ENCODE results near the gene MLANA. TPM values are rescaled to one million over a fixed set of nuclear protein-coding genes. Genes with fewer than 3 reads are reported as not detected.
"Not testable (repeated sequence)": the region's sequence is repeated elsewhere in the genome, so short reads cannot be mapped to it uniquely, and the experiment has no call there.

Gene MLANA
- total RNA-seq, 1 donor from 2014 or later: not detected

- no peaks in the 10 kb centered on the region for H3K36me3 ChIP-seq
- no peak overlapping the region for H3K4me3 ChIP-seq
- intact Hi-C loops (cut with DNase I): no loop called here
- DNase-seq (no peak), ATAC-seq (no peak)
- H3K27me3 ChIP-seq: no peaks in the 10 kb centered on the region
- TF ChIP-seq CTCF (IDR thresholded peaks at IDR 0.05): no peak
- no peak overlapping the region for H3K27ac ChIP-seq
- no peaks in the 10 kb centered on the region for H3K4me1 ChIP-seq
- H3K9me3 ChIP-seq: no peaks in the 10 kb centered on the region
Measured at GRCh38 chr9:5876711-5877110, 14.0 kb upstream of the MLANA start.

GRCh38 chr9:5879419-5880181, 11.1 kb upstream of the MLANA start:
- H3K4me1 ChIP-seq: no peaks in the 10 kb centered on the region
- no peak overlapping the region for H3K4me3 ChIP-seq
- no peak overlapping the region for H3K27ac ChIP-seq
- ATAC-seq: no peak
- intact Hi-C loops (cut with DNase I): no loop called here
- no peak for TF ChIP-seq CTCF (IDR thresholded peaks at IDR 0.05)
- H3K36me3 ChIP-seq: no peaks in the 10 kb centered on the region
- no peaks in the 10 kb centered on the region for H3K9me3 ChIP-seq
- DNase-seq: no peak
- no peaks in the 10 kb centered on the region for H3K27me3 ChIP-seq

GRCh38 chr9:5882244-5883012, 8.3 kb upstream of the MLANA start:
- ATAC-seq; H3K27me3 ChIP-seq; H3K36me3 ChIP-seq; H3K4me1 ChIP-seq; intact Hi-C loops (cut with DNase I); DNase-seq; H3K4me3 ChIP-seq; H3K27ac ChIP-seq; H3K9me3 ChIP-seq: not testable (repeated sequence)

GRCh38 chr9:5884191-5884590, 6.5 kb upstream of the MLANA start:
- no peak for ATAC-seq
- no peaks in the 10 kb centered on the region for H3K27me3 ChIP-seq
- no peak overlapping the region for H3K27ac ChIP-seq
- no peak for DNase-seq
- H3K4me1 ChIP-seq: no peaks in the 10 kb centered on the region
- H3K36me3 ChIP-seq: no peaks in the 10 kb centered on the region
- intact Hi-C loops (cut with DNase I): no loop called here
- no peak overlapping the region for H3K4me3 ChIP-seq
- no peaks in the 10 kb centered on the region for H3K9me3 ChIP-seq
- TF ChIP-seq CTCF (IDR thresholded peaks at IDR 0.05): no peak

- peak; percentile 95 for ATAC-seq
- H3K4me3 ChIP-seq: no peak overlapping the region
- no peaks in the 10 kb centered on the region for H3K27me3 ChIP-seq
- DNase-seq: peak; percentile 84
- no peaks in the 10 kb centered on the region for H3K4me1 ChIP-seq
- peak; percentile 92 for TF ChIP-seq CTCF (IDR thresholded peaks at IDR 0.05)
- intact Hi-C loops (cut with DNase I): no loop called here
- H3K9me3 ChIP-seq: no peaks in the 10 kb centered on the region
- H3K27ac ChIP-seq: no peak overlapping the region
- H3K36me3 ChIP-seq: no peaks in the 10 kb centered on the region
Measured at GRCh38 chr9:5886114-5886939, 4.4 kb upstream of the MLANA start.
